Myometrial cell (primary cell): ENCODE data around the gene LYVE1. TPM values are rescaled to one million over a fixed set of nuclear protein-coding genes. Genes with fewer than 3 reads are reported as not detected.

Experiments
- total RNA-seq: library from RNA; depleted of rRNA; stranded (reverse); fragments of >200 nt; gene quantifications from 2 replicates; pipeline ENCODE4 v1.2.3, GENCODE V29; 2015

Gene LYVE1
- not detected in 2 replicates for total RNA-seq

GRCh38 chr11:10568486-10568941 is at the start of gene LYVE1:
LYVE1 (minus strand) TSS chr11:10568665; CDS start chr11:10568532, 133 bp downstream.

GRCh38 chr11:10540915-10541560 is 27.4 kb downstream of the LYVE1 start, which contains the start of gene RNF141:
RNF141 (minus strand) TSS chr11:10541187; CDS start chr11:10534158, 7,029 bp downstream.

Other genes with a start within 250 kb of the LYVE1 start
- 5.0 and 5.8 TPM in 2 replicates for gene AMPD3, start 113.4 kb downstream of the LYVE1 start, total RNA-seq
- 17.6 and 19.0 TPM in 2 replicates for gene RNF141, start 27.5 kb downstream of the LYVE1 start, total RNA-seq
- gene IRAG1, start 125.1 kb upstream of the LYVE1 start, total RNA-seq: 0.86 and 0.89 TPM in 2 replicates
- gene CTR9, start 182.6 kb upstream of the LYVE1 start, total RNA-seq: 18.7 and 23.9 TPM in 2 replicates
- 513 and 578 TPM in 2 replicates for gene EIF4G2, start 240.3 kb upstream of the LYVE1 start, total RNA-seq